HS-5 (cell line): ENCODE results near the gene PPM1D.
"Not testable (repeated sequence)": the region's sequence is repeated elsewhere in the genome, so short reads cannot be mapped to it uniquely, and the experiment has no call there.

Experiments used
- DNase-seq: peaks from one replicate; pipeline ENCODE4 v3.0.0-alpha.2; 2012; ENCODE audit warnings: low read depth

The PPM1D gene

DNA sequence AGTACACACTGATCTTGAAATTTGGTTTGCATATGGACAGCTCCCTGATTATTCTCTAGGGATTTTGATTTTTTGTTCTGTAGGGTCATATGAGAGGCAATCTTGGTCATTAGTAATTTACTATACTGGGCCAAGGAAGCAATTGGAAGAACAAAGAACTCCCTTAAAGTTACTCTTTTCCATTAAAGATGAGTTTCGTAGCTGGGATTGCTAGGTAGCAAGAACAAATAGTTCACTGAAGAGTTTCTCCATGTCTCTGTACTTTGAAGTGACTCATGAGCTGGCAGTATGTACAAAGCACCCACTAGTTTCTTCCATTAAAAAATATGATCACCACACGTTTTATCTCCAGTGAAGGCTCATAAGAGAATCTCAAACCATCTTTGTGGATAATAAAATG lies 71.5 kb downstream of the PPM1D start:
- no peak for DNase-seq

DNA sequence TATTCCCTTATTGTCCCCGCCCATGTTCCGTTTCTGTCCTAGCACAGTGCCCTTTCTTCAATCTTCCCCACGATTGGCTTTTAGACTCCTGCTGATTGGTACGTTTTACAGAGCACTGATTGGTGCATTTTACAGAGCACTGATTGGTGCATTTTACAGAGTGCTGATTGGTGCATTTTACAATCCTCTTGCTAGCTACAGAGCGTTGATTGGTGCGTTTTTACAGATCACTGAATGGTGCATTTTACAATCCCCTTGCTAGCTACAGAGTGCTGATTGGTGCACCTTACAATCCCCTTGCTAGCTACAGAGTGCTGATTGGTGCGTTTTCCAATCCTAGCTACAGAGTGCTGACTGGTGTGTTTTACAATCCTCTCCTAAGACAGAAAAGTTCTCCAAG lies 74.6 kb downstream of the PPM1D start:
- not testable (repeated sequence) for DNase-seq

DNA sequence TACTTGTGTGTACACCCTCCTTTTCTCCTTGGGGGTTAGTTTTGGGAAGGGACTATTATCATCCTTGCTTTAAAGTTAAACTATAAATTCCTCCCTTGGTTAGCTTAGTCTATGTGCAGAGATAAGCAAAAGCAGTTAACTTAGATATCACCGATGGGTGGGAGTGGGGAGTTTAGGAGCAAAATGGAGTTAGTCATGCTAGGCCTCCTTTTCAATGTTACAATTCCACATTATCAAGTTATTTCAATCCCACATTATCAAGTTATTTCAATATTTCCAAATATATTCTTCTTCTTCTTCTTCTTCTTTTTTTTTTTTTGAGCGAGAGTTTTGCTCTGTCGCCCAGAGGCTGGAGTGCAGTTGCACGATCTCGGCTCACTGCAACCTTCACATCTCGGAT lies 76.0 kb downstream of the PPM1D start:
- no peak for DNase-seq

DNA sequence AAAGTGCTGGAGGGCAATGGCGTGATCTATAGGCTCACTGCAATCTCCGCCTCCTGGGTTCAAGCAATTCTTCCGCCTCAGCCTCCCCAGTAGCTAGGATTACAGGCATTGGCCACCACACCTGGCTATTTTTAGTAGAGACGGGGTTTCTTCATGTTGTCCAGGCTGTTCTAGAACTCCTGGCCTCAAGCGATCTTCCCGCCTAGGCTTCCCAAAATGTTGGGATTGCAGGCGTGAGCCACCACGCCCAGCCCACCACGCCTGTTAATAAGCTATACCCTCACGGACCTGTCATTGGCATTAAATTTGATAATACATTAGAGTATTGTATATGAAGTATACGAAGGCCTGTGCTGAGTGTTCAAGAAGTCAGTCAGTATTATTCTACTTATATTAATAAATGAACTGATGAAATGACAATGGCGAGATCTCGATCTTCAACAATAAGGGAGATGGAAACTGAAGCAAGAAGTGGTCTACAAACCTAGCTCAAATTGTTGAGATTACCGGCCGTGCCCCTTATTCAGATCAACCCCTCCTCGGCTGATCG lies 76.8 kb downstream of the PPM1D start:
- DNase-seq, result no peak

DNA sequence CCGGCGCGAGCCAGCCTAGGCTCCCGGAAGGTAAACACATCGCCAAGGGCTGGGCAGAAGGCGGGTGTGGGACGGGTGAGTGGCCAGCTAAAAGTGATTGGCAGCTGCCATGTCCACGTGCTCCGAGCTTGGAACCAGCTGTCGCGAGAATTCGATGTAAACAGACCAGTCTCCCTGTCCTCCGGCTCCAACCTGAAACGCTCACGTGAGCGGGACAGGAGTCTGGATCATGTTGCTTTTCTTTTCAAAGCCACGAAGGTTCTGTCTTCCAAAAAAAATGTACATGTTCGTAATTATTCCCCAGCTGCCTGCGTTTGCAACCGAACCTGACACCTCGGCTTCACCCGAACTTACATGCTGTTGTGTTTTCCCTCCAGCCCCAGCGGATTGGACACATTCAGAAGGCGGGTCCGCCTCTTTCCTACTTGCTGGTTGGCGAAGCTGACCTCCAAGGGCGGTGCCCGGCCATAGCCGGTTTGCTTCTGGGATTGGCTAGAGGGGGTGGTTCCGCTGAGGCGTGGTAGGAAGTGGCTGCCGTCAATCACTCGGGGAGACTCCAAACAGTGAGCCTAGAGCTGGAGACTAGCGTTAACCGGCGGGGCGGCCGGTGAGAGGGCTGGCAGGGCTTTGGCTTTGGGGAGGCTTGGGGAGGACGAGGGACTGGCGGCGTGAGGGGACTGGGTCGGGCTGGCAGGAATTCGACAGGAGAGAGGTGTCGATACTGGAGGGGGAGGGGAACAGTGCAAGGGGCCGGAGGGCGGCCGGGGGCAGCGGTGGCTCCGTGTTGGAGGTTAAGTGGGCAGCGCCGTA lies 77.5 kb downstream of the PPM1D start, which contains the start of gene BCAS3:
Gene BCAS3 (plus strand): TSS at position 544 of the 810 bp plus-strand sequence.
- DNase-seq, result peak; percentile 99

DNA sequence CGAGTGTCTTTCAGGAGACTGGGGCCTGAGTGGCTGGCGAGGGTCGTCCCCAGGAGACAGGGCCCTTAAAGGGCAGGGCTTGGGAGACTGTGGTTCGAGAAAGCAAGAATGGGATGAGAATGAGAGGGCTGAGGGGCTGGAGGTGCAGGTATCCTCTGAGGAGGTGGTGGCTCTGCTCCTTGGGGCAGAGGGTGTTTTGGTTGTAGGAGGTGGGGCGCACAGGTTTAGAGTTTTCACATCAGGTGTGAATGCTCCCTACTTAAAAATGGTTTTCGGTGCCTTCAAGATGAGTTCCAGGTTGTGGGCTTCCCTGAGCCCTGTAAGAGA lies 78.1 kb downstream of the PPM1D start:
- DNase-seq, result no peak

DNA sequence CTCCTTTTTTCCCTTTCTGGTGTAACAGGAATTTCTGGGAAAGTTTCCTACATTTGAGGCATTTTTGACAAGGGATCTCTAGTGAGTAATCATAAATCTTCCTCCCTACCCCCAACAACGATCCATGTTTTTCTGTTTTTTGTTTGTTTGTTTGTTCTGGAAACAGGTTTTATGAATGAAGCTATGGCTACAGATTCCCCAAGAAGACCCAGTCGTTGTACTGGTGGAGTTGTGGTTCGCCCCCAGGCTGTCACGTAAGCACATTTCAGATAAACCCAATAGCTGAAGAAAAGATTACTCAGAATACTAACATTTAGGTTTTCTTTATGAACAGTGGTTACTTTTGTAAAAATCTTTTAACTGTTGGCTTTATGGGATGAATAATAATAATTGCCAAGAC lies 79.3 kb downstream of the PPM1D start:
- no peak for DNase-seq

DNA sequence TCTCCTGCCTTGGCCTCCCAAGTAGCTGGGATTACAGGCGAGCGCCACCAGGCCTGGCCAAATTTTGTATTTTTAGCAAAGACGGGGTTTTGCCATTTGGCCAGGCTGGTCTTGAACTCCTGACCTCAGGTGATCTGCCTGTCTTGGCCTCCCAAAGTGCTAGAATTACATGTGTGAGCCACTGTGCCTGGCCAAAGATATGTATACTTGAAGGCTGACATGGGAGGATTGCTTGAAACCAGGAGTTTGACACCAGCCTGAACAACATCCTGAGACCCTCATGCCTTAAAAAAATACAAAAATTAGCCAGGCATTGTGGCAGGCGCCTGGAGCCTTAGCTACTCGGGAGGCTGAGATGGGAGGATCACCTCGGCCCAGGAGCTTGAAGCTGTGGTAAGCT lies 80.8 kb downstream of the PPM1D start:
- no peak for DNase-seq

DNA sequence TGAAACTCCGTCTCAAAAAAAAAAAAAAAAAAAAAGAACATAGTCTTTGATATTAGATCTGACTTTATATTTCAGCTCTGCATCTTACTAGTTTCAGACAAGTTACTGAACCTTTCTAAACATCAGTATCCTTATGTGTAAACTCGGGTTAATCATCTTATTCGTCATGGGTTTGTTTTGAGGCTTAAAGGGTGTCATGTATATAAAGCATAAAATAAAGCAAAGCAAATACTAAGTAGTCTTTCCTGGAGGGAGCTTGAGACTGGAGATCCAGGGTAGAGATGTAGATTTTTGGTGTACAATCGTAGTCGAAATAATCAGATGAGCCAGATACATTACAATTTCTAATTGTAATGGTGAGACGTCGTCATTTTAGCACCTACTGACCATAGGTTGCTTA lies 85.4 kb downstream of the PPM1D start:
- DNase-seq, result no peak

DNA sequence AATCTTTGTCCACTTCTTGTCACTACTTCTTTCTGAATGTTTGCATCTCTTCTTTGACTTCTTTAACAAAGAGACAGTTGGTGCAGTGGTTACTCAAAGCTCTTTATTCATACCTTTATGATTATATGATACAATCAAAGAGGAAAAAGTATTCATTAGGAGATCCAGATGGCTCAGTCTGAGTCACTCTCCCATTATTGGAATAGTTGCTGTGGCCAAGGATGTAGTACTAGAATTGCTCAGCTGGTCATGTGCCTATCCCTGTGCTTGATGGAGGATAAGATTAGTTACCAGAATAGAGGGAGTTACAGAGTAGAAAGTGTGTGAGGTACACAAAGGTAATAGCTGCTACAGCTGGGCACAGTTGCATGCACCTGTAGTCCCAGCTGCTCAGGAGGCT lies 96.0 kb downstream of the PPM1D start:
- DNase-seq, result peak; percentile 45

DNA sequence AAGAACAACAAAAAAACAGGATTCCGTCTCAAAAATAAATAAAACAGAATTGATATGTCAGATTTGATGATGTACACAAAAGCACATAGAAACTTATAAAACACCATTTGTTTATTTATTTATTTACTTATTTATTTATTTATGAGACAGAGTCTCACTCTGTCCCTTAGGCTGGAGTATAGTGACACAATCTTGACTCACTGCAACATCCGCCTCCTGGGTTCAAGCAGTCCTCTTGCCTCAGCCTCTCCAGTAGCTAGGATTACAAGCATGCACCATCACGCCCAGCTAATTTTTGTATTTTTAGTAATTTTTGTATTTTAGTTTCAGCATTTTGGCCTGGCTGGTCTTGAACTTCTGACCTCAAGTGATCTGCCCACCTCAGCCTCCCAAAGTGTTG lies 99.1 kb downstream of the PPM1D start:
- DNase-seq, result no peak

DNA sequence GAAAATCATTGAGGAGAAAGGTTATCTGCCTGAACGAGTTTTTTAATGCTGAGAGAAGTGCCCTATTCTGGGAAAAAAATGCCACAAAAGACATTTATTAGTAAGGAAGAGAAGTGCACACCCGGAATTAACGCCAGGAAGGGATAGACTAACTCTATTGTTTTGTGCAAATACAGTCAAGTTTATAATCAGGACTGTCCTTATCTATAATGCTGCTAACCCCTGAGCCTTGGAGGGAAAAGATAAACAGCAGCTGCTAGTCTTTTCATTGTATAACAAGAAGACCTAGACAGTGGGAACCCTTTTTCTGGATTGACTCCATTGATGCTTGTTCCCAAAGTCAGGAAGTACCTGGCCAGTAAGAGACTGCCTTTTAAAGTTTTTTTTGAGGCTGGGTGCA lies 104.2 kb downstream of the PPM1D start:
- DNase-seq, result no peak

DNA sequence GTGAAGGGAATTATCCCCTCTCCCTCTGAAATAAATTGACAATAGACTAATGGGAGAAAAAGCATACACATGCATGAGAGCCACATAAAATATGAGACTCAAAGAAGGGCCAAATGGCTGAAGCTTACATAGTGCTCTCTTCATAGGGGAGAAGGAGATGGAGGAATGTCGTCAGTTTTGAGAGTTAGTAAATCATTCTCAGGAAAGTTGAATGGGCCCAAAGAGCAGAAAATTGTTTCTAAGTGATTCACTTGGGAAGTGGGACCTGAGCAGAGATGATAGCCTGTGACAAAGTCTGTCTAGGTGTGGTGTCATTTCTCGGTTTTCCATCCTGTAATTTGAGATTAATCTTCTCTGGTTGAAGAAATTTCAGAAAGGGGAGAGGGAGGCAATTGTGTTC lies 112.7 kb downstream of the PPM1D start:
- no peak for DNase-seq

DNA sequence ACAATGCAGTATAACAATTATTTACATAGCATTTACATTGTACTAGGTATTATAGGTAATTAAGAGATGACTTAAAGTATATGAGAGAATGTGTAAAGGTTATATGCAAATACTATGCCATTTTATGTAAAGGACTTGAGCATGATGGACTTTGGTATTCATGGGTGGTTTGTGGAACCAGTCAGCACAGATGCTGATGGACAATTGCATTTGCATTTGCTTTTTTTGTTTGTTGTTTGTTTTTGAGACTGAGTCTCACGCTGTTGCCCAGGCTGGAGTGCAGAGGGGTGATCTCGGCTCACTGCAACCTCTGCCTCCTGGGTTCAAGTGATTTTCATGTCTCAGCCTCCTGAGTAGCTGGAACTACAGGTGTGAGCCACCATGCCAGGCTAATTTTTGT lies 113.6 kb downstream of the PPM1D start:
- DNase-seq, result no peak
